ENCODE results near the gene CRIM1. TPM values are rescaled to one million over a fixed set of nuclear protein-coding genes. Genes with fewer than 3 reads are reported as not detected.

The CRIM1 gene
- total RNA-seq, 1 donor from 2014 or later, result 25.8 TPM

DNA sequence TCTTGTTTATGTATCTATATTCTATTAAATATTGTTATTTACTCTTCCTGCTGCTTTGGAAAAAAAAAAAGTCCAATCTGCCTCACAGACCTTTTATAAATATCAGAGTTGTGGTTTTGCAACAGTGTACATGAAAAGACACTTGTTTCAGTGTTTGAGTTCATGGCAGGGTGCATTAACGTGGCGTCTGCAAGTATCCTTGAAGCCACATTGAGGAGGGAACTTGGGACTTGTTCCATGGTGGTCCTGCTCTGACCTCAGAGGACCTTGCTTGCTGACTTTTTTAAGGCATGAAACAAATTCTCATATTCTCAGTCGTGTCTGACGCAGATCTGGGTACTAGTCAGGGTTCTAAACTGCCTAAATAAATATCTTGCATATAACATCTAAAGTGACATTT, 55.1 kb downstream of the CRIM1 start:
- DNase-seq (ENCODE audit: low spot score, unreplicated experiment), result no peak
- Mint-ChIP-seq H3K36me3 (ENCODE audit: insufficient read depth) (no peaks in the 10 kb centered on the region), H3K27ac (no peak overlapping the region), H3K4me1 (ENCODE audit: low read depth) (peaks cover 15% of the 10 kb centered on the region), H3K9me3 (ENCODE audit: low read depth) (no peaks in the 10 kb centered on the region), H3K27me3 (no peaks in the 10 kb centered on the region), H3K4me3 (ENCODE audit: low read depth) (no peak overlapping the region)
- TF ChIP-seq, protein P1, sequence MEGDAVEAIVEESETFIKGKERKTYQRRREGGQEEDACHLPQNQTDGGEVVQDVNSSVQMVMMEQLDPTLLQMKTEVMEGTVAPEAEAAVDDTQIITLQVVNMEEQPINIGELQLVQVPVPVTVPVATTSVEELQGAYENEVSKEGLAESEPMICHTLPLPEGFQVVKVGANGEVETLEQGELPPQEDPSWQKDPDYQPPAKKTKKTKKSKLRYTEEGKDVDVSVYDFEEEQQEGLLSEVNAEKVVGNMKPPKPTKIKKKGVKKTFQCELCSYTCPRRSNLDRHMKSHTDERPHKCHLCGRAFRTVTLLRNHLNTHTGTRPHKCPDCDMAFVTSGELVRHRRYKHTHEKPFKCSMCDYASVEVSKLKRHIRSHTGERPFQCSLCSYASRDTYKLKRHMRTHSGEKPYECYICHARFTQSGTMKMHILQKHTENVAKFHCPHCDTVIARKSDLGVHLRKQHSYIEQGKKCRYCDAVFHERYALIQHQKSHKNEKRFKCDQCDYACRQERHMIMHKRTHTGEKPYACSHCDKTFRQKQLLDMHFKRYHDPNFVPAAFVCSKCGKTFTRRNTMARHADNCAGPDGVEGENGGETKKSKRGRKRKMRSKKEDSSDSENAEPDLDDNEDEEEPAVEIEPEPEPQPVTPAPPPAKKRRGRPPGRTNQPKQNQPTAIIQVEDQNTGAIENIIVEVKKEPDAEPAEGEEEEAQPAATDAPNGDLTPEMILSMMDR (IDR thresholded peaks at IDR 0.05; ENCODE audit: unreplicated experiment), result no peak

- no peak for DNase-seq (ENCODE audit: low spot score, unreplicated experiment)
- no peaks in the 10 kb centered on the region for H3K27me3 Mint-ChIP-seq
- TF ChIP-seq, protein P1 (IDR thresholded peaks at IDR 0.05; ENCODE audit: unreplicated experiment), result no peak
- H3K27ac Mint-ChIP-seq, result no peak overlapping the region
- H3K4me1 Mint-ChIP-seq (ENCODE audit: low read depth), result peaks cover 16% of the 10 kb centered on the region
- no peak overlapping the region for H3K4me3 Mint-ChIP-seq (ENCODE audit: low read depth)
- no peaks in the 10 kb centered on the region for H3K9me3 Mint-ChIP-seq (ENCODE audit: low read depth)
- H3K36me3 Mint-ChIP-seq (ENCODE audit: insufficient read depth), result no peaks in the 10 kb centered on the region
These were observed 56.4 kb downstream of the CRIM1 start for GRCh38 chr2:36411962-36412444.

DNA sequence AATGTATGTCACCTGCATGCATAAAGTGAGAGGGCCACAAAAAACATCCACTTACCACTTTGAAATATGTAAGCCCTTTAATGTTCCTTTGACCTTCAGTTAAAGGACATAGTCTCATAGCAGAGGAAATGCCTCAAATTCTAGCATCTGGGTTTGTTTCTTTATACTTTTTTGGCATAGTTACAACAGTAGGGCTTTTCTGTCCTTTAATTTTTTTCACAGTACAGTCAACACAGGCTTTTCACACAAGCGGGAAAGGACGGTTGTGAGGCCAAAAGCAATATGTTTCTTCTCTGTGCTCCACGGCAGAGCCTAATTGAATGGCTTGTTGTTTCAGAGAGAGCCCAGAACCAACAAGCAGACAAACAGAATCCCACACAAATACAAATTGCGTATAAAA, 57.6 kb downstream of the CRIM1 start:
- H3K36me3 Mint-ChIP-seq (ENCODE audit: insufficient read depth), result no peaks in the 10 kb centered on the region
- TF ChIP-seq, protein P1 (IDR thresholded peaks at IDR 0.05; ENCODE audit: unreplicated experiment), result no peak
- no peak overlapping the region for H3K4me3 Mint-ChIP-seq (ENCODE audit: low read depth)
- no peak overlapping the region for H3K27ac Mint-ChIP-seq
- H3K27me3 Mint-ChIP-seq, result no peaks in the 10 kb centered on the region
- H3K9me3 Mint-ChIP-seq (ENCODE audit: low read depth), result no peaks in the 10 kb centered on the region
- no peak for DNase-seq (ENCODE audit: low spot score, unreplicated experiment)
- peaks cover 17% of the 10 kb centered on the region for H3K4me1 Mint-ChIP-seq (ENCODE audit: low read depth)

DNA sequence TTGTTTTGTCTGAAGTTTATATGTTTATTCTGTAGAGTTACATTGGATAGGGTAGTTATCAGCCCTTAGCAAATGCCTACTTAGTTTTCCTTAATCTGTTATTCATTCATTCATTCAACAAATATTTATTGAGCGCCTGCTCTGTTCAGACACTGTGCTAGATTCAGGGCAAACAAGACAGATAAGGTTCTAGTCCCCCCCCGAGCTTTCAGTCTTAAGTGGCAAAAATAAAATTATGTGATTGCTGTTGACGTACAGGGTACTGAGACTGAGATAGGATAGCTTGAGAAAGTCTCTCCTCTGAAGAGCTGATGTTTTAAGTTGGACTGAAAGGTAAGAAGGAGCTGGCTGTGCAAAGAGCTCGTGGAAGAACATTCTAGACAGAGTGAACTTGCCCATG, 58.7 kb downstream of the CRIM1 start:
- Mint-ChIP-seq H3K9me3 (ENCODE audit: low read depth) (no peaks in the 10 kb centered on the region), H3K27me3 (no peaks in the 10 kb centered on the region), H3K4me1 (ENCODE audit: low read depth) (peaks cover 15% of the 10 kb centered on the region), H3K4me3 (ENCODE audit: low read depth) (no peak overlapping the region), H3K27ac (no peak overlapping the region), H3K36me3 (ENCODE audit: insufficient read depth) (no peaks in the 10 kb centered on the region)
- DNase-seq (ENCODE audit: low spot score, unreplicated experiment), result no peak
- TF ChIP-seq, protein P1 (IDR thresholded peaks at IDR 0.05; ENCODE audit: unreplicated experiment), result no peak

GRCh38 chr2:36415381-36416022, 59.9 kb downstream of the CRIM1 start:
- no peak for DNase-seq (ENCODE audit: low spot score, unreplicated experiment)
- H3K4me3 Mint-ChIP-seq (ENCODE audit: low read depth), result no peak overlapping the region
- H3K4me1 Mint-ChIP-seq (ENCODE audit: low read depth), result peaks cover 17% of the 10 kb centered on the region
- no peaks in the 10 kb centered on the region for H3K36me3 Mint-ChIP-seq (ENCODE audit: insufficient read depth)
- H3K9me3 Mint-ChIP-seq (ENCODE audit: low read depth), result no peaks in the 10 kb centered on the region
- H3K27me3 Mint-ChIP-seq, result no peaks in the 10 kb centered on the region
- TF ChIP-seq, protein P1 (IDR thresholded peaks at IDR 0.05; ENCODE audit: unreplicated experiment), result no peak
- H3K27ac Mint-ChIP-seq, result no peak overlapping the region

Data from progenitor cell of endocrine pancreas (in vitro differentiated cells).